A549 (cell line): Measurements from ENCODE around the gene ULBP3. TPM values are rescaled to one million over a fixed set of nuclear protein-coding genes. Genes with fewer than 3 reads are reported as not detected.

Experiments
- polyA plus RNA-seq, 4 experiments: library from polyadenylated mRNA; depleted of rRNA in 3 of 4; stranded (reverse); fragments of >200 nt; fragmentation: RNase III in 1 of 4; extraction: RNeasy Plus Mini Kit Qiagen cat#74134 plus additional on column Dnase treatment in 1 of 4; gene quantifications; 2 replicates in 3 of 4; 3 replicates in 1 of 4; pipeline ENCODE4 v1.2.3, GENCODE V29; 2011 to 2017

Gene ULBP3
- polyA plus RNA-seq, 2 of the 4 experiments (the other 2 are of a cell fraction), result 2.7 to 3.4 TPM

Other genes with a start within 250 kb of the ULBP3 start
- gene LRP11, start 204.8 kb downstream of the ULBP3 start, polyA plus RNA-seq (2011; rRNA removed), result 57.7 and 59.2 TPM in 2 replicates
- gene LRP11, start 204.8 kb downstream of the ULBP3 start, polyA plus RNA-seq (2017; fragmentation: RNase III; extraction: RNeasy Plus Mini Kit Qiagen cat#74134 plus additional on column Dnase treatment), result 37.4 to 53.8 TPM (median 48.9 TPM) in 3 replicates
- gene RAET1E, start 171.0 kb downstream of the ULBP3 start, polyA plus RNA-seq (2011; rRNA removed), result 2.8 and 4.2 TPM in 2 replicates
- 3.3 to 5.4 TPM (median 4.5 TPM) in 3 replicates for gene RAET1E, start 171.0 kb downstream of the ULBP3 start, polyA plus RNA-seq (2017; fragmentation: RNase III; extraction: RNeasy Plus Mini Kit Qiagen cat#74134 plus additional on column Dnase treatment)
- gene RAET1G, start 146.0 kb downstream of the ULBP3 start, polyA plus RNA-seq (2011; rRNA removed), result 10.1 and 14.6 TPM in 2 replicates
- gene RAET1G, start 146.0 kb downstream of the ULBP3 start, polyA plus RNA-seq (2017; fragmentation: RNase III; extraction: RNeasy Plus Mini Kit Qiagen cat#74134 plus additional on column Dnase treatment), result 15.5 to 29.8 TPM (median 24.4 TPM) in 3 replicates
- 2.7 and 3.2 TPM in 2 replicates for gene ULBP2, start 127.1 kb downstream of the ULBP3 start, polyA plus RNA-seq (2011; rRNA removed)
- 4.2 to 5.0 TPM (median 4.5 TPM) in 3 replicates for gene ULBP2, start 127.1 kb downstream of the ULBP3 start, polyA plus RNA-seq (2017; fragmentation: RNase III; extraction: RNeasy Plus Mini Kit Qiagen cat#74134 plus additional on column Dnase treatment)
- 5.7 and 6.6 TPM in 2 replicates for gene ULBP1, start 105.2 kb downstream of the ULBP3 start, polyA plus RNA-seq (2011; rRNA removed)
- gene ULBP1, start 105.2 kb downstream of the ULBP3 start, polyA plus RNA-seq (2017; fragmentation: RNase III; extraction: RNeasy Plus Mini Kit Qiagen cat#74134 plus additional on column Dnase treatment), result 0.89 to 1.2 TPM (median 1.1 TPM) in 3 replicates
- 0.09 TPM in 1 of 2 replicates, not detected in the other for gene RAET1L, start 43.6 kb downstream of the ULBP3 start, polyA plus RNA-seq (2011; rRNA removed)
- 0.18 to 0.22 TPM in 2 of 3 replicates, not detected in the other for gene RAET1L, start 43.6 kb downstream of the ULBP3 start, polyA plus RNA-seq (2017; fragmentation: RNase III; extraction: RNeasy Plus Mini Kit Qiagen cat#74134 plus additional on column Dnase treatment)
- gene PPP1R14C, start 73.9 kb upstream of the ULBP3 start, polyA plus RNA-seq (2011; rRNA removed), result 0.29 and 0.34 TPM in 2 replicates
- 0.31 to 0.46 TPM (median 0.43 TPM) in 3 replicates for gene PPP1R14C, start 73.9 kb upstream of the ULBP3 start, polyA plus RNA-seq (2017; fragmentation: RNase III; extraction: RNeasy Plus Mini Kit Qiagen cat#74134 plus additional on column Dnase treatment)